Measurements from ENCODE around the gene ARG2.

The ARG2 gene

DNA sequence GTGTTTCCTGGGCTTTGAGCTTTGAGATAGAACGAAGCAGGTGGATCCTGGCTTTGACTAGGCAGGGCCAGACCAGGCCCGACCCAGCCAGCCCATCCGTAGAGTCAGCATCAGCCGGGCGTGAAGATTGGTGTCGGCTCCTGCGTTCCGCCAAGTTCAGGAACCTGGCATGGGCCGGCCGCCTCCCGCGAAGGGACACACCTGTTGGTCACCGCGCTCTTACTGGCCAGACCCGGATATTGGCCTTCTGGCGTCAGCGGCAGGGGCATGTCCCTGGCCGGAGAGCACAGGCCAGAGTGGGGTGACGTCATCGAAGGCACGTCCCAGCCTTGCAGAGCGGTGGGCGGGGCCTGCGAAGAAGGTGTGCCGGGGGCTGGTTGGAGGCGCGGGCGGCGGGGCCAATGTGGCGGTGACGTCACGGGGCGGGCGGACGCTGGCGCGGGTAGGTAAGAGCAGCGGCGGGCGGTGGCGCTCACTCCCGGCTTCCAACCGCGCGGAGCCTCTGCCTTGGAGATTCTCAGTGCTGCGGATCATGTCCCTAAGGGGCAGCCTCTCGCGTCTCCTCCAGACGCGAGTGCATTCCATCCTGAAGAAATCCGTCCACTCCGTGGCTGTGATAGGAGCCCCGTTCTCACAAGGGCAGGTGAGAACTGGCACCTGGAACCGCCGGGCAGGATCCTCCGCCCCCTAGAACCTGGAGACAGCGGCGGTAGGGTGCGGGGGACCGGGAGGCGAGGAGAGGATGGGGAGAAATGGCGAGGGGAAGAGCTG is at the start of gene ARG2:
Gene ARG2 (plus strand): TSS at position 475 of the 771 bp plus-strand sequence. CDS start 58 bp downstream, at position 533.
- Mint-ChIP-seq H3K4me1 (peaks cover 46% of the 10 kb centered on the region), H3K36me3 (no peaks in the 10 kb centered on the region), H3K27ac (peak within 1 kb of the TSS; percentile 89), H3K27me3 (no peaks in the 10 kb centered on the region), H3K4me3 (peak within 1 kb of the TSS; percentile 89), H3K9me3 (no peaks in the 10 kb centered on the region)

DNA sequence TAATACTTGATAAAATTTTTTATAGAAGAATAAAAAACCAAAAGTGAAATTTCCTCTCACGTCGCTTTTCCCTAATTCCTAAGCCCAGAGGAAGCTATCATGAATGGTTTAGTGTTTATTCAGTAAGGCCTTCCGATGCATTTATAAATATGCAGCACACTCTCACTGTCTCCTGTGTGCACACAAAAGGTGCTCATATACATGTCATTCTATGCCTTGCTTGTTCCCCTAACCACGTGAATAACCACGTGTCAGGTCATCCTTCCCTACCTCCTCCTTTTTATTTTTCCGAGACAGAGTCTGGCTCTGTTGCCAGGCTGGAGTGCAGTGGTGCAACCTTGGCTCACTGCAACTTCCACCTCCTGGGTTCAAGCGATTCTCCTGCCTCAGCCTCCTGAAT is 49.3 kb upstream of the ARG2 start:
- Mint-ChIP-seq H3K27me3 (no peaks in the 10 kb centered on the region), H3K27ac (no peak overlapping the region), H3K4me3 (no peak overlapping the region), H3K4me1 (no peaks in the 10 kb centered on the region), H3K36me3 (no peaks in the 10 kb centered on the region), H3K9me3 (no peaks in the 10 kb centered on the region)

DNA sequence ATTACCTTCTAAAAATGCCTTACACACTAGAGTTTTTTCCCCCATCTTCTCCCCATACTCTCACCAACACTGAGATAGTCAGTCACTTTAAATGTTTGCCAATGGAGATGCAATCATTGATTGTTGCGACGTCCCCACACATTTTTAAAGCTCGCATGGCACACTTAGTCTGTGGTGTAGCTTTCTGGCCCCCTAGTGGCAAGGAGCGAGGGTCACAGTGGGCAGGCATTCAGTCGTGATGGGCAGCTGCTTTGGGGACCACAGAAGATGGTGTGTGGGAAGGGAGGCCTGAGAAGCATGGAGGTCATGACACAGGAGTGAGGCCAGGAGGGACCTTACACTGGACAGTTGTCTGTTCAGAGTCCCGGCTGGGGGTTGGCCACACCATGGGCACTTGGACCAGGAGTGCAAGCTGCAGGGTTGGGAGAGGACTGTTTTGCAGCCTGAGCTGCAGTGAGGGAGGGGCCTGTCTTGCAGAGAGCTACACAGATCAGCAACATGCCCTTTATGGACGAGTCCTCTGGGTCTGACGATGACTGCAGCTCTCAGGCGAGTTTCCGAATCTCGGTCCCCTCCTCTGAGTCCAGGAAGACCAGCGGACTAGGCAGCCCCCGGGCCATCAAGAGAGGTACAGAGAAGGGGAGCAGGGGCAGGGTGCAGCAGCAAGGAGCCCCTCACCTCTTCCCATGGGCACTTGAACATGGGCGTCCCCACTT is 48.3 kb upstream of the ARG2 start:
- no peaks in the 10 kb centered on the region for H3K9me3 Mint-ChIP-seq
- H3K4me3 Mint-ChIP-seq, result no peak overlapping the region
- no peaks in the 10 kb centered on the region for H3K27me3 Mint-ChIP-seq
- no peaks in the 10 kb centered on the region for H3K4me1 Mint-ChIP-seq
- no peaks in the 10 kb centered on the region for H3K36me3 Mint-ChIP-seq
- no peak overlapping the region for H3K27ac Mint-ChIP-seq

DNA sequence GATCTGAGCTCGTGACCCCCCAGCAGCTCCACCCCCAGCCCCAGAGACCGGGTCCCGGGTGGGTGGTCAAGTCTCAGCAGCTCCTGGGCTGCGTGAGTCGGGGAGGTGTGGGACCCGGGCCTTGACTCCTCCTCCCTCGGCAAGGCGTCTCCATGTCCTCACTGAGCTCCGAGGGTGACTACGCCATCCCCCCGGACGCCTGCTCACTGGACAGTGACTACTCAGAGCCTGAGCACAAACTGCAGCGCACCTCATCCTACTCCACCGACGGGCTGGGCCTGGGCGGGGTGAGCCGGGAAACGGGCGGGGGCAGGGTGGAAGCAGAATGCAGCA is 47.8 kb upstream of the ARG2 start:
- H3K4me3 Mint-ChIP-seq, result no peak overlapping the region
- no peaks in the 10 kb centered on the region for H3K27me3 Mint-ChIP-seq
- H3K27ac Mint-ChIP-seq, result no peak overlapping the region
- H3K9me3 Mint-ChIP-seq, result no peaks in the 10 kb centered on the region
- no peaks in the 10 kb centered on the region for H3K4me1 Mint-ChIP-seq
- no peaks in the 10 kb centered on the region for H3K36me3 Mint-ChIP-seq

DNA sequence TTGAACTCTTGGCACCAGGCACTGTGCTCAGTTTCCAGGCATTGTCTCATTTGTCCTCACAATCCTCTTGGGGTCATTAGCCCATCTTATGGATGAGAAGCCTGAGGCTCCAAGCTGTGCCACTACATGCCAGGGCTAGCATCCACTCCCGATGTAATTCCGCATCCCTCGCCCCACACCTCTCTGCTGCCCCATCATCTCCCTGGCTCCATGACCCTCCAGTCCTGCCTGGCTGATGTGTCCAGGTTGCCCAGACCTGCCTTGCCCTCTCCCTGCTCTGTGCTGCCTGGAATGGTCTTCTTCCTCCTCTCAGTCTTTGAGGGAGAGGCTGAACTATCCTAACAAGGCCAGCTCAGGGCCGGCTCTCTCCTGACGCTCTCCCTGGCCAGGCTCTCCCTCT is 47.1 kb upstream of the ARG2 start:
- peak overlapping the region; percentile 67 for H3K27ac Mint-ChIP-seq
- no peaks in the 10 kb centered on the region for H3K4me1 Mint-ChIP-seq
- H3K27me3 Mint-ChIP-seq, result no peaks in the 10 kb centered on the region
- no peaks in the 10 kb centered on the region for H3K36me3 Mint-ChIP-seq
- H3K4me3 Mint-ChIP-seq, result no peak overlapping the region
- H3K9me3 Mint-ChIP-seq, result no peaks in the 10 kb centered on the region

DNA sequence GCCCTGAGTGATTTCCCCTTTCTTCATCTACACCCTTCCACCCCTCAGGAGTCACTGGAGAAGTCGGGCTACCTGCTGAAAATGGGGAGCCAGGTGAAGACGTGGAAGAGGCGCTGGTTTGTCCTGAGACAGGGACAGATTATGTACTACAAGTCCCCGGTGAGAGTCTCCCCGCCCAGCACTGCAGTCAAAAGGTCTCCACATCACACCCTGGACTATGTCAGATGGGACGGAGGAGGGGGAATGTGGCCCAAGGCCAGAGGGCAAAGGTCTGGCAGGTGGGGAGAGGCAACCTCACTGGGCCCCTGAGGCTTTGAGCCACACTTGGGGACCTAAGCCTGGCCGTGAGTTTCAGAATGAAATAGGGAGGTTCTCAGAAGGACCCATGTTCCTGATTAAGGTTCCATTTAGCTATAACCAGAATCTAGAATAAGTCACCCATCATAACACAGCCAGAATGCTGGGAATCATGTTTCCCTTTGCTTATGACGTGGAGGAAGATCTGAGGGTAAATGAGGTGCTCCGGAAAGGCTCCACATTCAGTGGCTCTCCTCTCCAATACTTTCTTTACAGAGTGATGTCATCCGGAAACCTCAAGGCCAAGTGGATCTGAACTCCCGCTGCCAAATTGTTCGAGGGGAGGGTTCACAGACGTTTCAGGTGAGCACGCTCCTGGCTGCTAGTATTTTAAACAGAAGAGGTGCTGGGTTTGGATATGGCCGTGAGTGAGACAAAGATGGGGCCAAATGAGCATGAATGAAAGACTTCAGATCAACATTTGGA is 46.3 kb upstream of the ARG2 start:
- no peak overlapping the region for H3K27ac Mint-ChIP-seq
- H3K4me3 Mint-ChIP-seq, result no peak overlapping the region

DNA sequence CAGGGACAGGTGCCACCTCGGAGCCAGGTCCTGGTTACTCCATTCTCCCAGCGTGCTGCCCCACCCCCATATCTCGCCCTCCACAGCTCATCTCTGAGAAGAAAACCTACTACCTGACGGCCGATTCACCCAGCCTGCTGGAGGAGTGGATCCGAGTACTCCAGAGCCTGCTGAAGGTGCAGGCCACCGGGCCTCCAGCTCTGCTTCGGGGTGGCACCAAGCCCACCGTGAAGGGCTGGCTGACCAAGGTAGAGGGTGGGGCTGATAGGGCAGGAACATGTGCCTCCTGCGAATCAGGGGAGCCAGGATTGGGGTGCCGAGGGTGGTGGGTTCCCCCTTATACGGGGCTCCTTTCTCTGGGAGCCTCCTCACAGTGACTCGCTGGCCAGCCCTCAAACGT is 45.6 kb upstream of the ARG2 start:
- no peaks in the 10 kb centered on the region for H3K36me3 Mint-ChIP-seq
- H3K4me3 Mint-ChIP-seq, result no peak overlapping the region
- no peak overlapping the region for H3K27ac Mint-ChIP-seq
- H3K9me3 Mint-ChIP-seq, result no peaks in the 10 kb centered on the region
- no peaks in the 10 kb centered on the region for H3K4me1 Mint-ChIP-seq
- H3K27me3 Mint-ChIP-seq, result no peaks in the 10 kb centered on the region

More for the DNA sequence above, 46.3 kb upstream of the ARG2 start:
- Mint-ChIP-seq H3K27me3 (no peaks in the 10 kb centered on the region), H3K9me3 (no peaks in the 10 kb centered on the region), H3K4me1 (no peaks in the 10 kb centered on the region), H3K36me3 (no peaks in the 10 kb centered on the region)

DNA sequence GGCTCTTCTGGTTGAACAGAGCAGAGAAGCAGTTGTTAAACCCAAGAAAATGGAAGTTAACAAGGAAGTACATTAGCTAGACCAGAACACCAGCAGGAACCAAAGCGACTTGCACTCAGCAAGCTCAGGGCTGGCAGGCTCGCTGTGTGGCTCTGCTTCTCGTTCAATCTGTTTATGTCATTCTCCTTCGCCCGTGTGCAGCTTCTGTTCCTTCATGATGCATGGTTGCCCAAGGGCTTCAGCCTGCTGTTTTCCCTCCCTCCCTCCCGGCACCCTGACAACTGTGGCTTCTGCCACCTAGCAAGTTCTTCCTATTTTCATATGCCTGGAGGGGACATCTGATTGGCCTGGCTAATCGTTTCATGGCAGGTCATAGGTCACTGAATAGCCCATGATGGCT is 44.9 kb upstream of the ARG2 start:
- no peaks in the 10 kb centered on the region for H3K27me3 Mint-ChIP-seq
- H3K36me3 Mint-ChIP-seq, result no peaks in the 10 kb centered on the region
- no peaks in the 10 kb centered on the region for H3K4me1 Mint-ChIP-seq
- H3K9me3 Mint-ChIP-seq, result no peaks in the 10 kb centered on the region
- H3K4me3 Mint-ChIP-seq, result no peak overlapping the region
- no peak overlapping the region for H3K27ac Mint-ChIP-seq

DNA sequence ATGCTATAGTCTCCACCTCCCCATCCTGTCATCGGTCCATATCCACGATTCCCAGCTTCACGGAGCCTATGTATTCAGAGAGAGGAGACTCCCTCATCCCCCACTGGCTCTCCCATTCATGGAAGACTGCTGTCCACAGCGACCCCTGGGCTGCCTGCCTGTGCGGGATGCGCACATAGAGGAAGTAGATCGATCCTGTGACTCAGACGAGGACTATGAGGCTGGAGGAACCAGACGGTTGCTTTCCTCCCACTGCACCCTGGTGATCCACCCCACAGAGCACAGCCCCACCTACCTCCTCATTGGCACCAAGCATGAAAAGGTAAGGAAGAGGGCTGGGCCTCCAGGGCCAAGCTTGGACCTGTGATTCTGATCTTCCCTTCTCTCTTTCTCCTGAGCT is 44.0 kb upstream of the ARG2 start:
- Mint-ChIP-seq H3K36me3 (no peaks in the 10 kb centered on the region), H3K27me3 (no peaks in the 10 kb centered on the region), H3K4me3 (no peak overlapping the region), H3K9me3 (no peaks in the 10 kb centered on the region), H3K4me1 (no peaks in the 10 kb centered on the region), H3K27ac (no peak overlapping the region)

DNA sequence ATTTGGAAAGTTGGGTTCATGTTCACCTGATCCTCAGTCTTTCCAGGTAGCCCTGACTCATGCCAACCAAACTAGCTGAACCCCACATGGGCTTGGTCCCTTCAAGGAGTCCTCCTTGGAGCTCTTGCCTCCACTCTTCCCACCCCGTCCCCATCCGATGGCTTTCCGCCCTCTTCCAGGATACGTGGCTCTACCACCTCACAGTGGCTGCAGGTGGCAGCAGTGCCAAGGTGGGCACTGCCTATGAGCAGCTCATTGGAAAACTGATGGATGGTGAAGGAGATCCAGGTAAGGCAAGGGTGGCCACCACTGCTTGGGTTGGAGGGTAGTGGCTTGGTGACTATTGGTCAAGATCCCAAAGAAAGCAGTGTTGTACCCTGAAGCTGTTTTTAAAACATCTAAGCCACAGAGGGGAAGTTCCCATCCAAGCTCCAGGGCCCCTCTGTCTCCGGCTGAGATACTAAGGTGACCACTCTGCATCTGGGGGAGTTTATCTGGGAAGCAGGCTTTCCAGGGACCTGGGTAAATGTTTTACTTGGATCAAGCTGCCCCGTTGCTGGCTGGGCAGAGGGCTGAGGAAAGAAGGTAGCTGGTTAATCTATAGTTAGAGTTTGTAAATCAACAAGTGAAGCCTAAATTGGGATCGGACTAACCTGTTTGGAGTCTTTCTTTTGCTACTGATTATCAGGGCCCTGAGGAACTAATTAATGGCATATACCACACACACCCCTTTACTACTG is 43.3 kb upstream of the ARG2 start:
- Mint-ChIP-seq H3K9me3 (no peaks in the 10 kb centered on the region), H3K27me3 (no peaks in the 10 kb centered on the region), H3K4me3 (no peak overlapping the region), H3K27ac (no peak overlapping the region), H3K4me1 (no peaks in the 10 kb centered on the region), H3K36me3 (no peaks in the 10 kb centered on the region)

DNA sequence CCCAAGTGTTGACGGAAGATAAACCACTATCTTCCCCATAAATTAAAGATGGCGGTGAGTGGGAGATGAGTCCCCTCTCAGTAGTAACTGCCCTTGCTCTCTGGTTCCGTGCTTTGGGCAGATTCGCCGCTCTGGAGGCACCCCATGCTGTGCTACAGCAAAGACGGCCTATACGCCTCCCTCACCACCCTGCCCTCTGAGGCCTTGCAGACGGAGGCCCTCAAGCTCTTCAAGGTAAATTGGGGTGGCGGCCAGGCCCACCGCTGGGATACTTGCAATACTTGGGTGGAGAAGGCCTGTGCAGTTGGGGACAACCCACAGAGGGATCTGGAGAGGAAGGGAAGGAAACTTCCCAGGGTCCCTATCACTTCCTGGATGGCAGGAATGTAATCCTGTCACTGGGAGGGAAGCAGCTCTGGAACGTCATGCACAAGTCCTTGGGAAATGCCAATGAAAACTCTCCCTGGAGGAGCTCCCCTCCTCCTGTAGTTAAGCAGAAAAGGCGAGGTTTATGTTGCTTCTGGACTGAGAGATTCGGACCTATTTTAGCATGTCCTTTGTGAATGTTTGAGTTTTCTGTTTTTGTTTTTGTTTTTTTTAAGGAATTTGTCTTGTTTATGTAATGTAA is 42.4 kb upstream of the ARG2 start:
- no peaks in the 10 kb centered on the region for H3K4me1 Mint-ChIP-seq
- no peaks in the 10 kb centered on the region for H3K36me3 Mint-ChIP-seq
- no peaks in the 10 kb centered on the region for H3K9me3 Mint-ChIP-seq
- no peak overlapping the region for H3K27ac Mint-ChIP-seq
- H3K4me3 Mint-ChIP-seq, result no peak overlapping the region
- H3K27me3 Mint-ChIP-seq, result no peaks in the 10 kb centered on the region

DNA sequence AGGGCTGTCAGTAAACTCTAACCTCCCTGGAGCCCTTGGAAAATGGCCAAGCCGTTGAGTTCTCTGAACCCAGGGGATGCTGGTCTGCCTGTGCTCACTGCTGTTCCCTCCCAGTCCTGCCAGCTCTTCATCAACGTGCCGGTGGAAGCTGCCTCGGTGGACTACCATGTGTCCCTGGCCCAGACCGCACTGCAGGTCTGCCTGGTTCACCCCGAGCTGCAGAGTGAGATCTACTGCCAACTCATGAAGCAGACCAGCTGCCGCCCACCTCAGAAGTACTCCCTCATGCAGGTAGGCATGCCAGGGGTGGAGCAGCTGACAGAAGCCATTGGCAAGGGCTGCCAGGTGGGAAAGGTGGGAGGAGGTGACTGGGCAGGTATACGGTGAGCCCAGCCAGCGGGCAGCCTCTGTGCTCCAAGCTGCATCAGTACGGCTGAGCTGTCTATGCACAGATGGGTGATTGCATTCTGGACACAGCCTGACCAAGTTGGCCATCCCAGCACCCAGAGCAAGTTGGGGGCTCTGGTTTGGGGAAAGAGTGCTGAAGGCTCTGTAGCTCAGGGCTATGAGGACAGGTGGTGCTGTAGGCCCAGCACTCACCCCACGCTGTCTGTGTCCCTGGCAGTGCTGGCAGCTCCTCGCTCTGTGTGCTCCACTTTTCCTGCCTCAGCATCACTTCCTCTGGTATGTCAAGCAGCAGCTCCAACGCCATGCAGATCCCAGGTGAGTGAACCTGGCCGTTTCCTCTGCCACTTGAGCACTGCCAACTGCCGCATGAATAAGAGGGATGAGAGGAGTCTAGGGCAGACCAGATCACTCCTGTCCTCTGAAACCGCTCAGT is 41.6 kb upstream of the ARG2 start:
- no peak overlapping the region for H3K27ac Mint-ChIP-seq
- no peaks in the 10 kb centered on the region for H3K36me3 Mint-ChIP-seq
- H3K9me3 Mint-ChIP-seq, result no peaks in the 10 kb centered on the region

DNA sequence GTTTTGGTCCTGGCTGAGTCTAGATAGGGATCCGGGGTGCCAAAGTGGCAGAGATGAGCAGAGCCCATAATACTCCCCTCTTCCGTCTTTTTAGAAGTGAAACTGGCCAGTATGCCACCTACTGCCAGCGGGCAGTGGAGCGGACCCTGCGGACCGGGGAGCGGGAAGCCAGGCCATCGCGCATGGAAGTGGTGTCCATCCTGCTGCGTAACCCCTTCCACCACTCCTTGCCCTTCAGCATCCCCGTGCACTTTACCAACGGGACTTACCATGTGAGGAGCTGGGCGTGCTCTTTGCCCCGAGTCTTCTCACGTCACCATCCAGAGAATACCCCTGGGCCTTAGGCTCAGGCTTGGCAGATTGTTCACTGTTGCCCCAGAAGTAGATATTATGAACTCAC is 40.7 kb upstream of the ARG2 start:
- H3K27ac Mint-ChIP-seq, result no peak overlapping the region
- H3K36me3 Mint-ChIP-seq, result no peaks in the 10 kb centered on the region
- no peaks in the 10 kb centered on the region for H3K4me1 Mint-ChIP-seq
- H3K27me3 Mint-ChIP-seq, result no peaks in the 10 kb centered on the region
- no peak overlapping the region for H3K4me3 Mint-ChIP-seq
- no peaks in the 10 kb centered on the region for H3K9me3 Mint-ChIP-seq

More for the DNA sequence above, 41.6 kb upstream of the ARG2 start:
- no peak overlapping the region for H3K4me3 Mint-ChIP-seq
- H3K4me1 Mint-ChIP-seq, result no peaks in the 10 kb centered on the region
- no peaks in the 10 kb centered on the region for H3K27me3 Mint-ChIP-seq

DNA sequence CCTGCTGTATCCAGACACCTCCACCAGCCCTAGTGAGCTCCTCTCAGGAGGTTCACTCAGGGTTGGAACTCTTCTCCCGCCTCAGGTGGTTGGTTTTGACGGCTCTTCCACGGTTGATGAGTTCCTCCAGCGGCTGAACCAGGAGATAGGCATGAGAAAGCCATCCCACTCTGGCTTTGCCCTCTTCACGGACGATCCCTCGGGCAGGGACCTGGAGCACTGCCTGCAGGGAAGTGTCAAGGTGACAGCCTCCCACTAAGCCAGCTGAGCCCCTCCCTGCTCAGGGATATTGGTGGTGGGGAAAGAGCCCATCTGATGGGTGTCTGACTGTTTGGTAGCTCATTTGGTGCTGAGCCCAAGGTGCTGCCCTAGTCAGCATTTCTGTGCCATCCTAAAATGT is 40.1 kb upstream of the ARG2 start:
- Mint-ChIP-seq H3K4me1 (no peaks in the 10 kb centered on the region), H3K27ac (no peak overlapping the region), H3K9me3 (no peaks in the 10 kb centered on the region), H3K36me3 (no peaks in the 10 kb centered on the region), H3K27me3 (no peaks in the 10 kb centered on the region), H3K4me3 (no peak overlapping the region)

Data from activated naive CD4-positive, alpha-beta T cell treated with anti-CD3 and anti-CD28 coated beads, Interleukin-2, amount 50 U/mL, for 24 hours (primary cell).